Mucosa of rectum (tissue), 2 donors: Measurements from ENCODE around the gene PHLPP1.

Experiments used
- H3K27ac ChIP-seq, 2 donors: one replicate each; pipeline ENCODE4 v1.7.0; 2013; ENCODE audit warnings: inconsistent platforms in 2 of 2, low read depth in 2 of 2, low read length in 2 of 2
- H3K27me3 ChIP-seq, 2 donors: one replicate each; pipeline ENCODE4 v1.7.0; 2013; ENCODE audit warnings: low read length in 2 of 2; ENCODE audit not compliant: control insufficient read depth in 2 of 2, insufficient read depth in 2 of 2
- H3K36me3 ChIP-seq, 2 donors: one replicate each; pipeline ENCODE4 v1.7.0; 2013; ENCODE audit warnings: low read length in 2 of 2; ENCODE audit not compliant: control insufficient read depth in 2 of 2, insufficient read depth in 2 of 2
- H3K4me1 ChIP-seq, 2 donors: one replicate each; pipeline ENCODE4 v1.7.0; 2013; ENCODE audit warnings: low read length in 2 of 2, mild to moderate bottlenecking in 1 of 2; ENCODE audit not compliant: control insufficient read depth in 2 of 2, insufficient read depth in 2 of 2
- H3K4me3 ChIP-seq, 2 donors: one replicate each; pipeline ENCODE4 v1.7.0; 2013; ENCODE audit warnings: low read length in 2 of 2
- H3K9ac ChIP-seq, 2 donors: one replicate each; pipeline ENCODE4 v1.7.0; 2013; ENCODE audit warnings: low read length in 2 of 2, low read depth in 1 of 2, mild to moderate bottlenecking in 1 of 2
- H3K9me3 ChIP-seq, 2 donors: one replicate each; pipeline ENCODE4 v1.7.0; 2013; ENCODE audit warnings: low read length in 2 of 2; ENCODE audit not compliant: control insufficient read depth in 2 of 2
- donor health status: healthy.
- donor health status: Normal muscosa, but diverticular disease.

Gene PHLPP1

DNA sequence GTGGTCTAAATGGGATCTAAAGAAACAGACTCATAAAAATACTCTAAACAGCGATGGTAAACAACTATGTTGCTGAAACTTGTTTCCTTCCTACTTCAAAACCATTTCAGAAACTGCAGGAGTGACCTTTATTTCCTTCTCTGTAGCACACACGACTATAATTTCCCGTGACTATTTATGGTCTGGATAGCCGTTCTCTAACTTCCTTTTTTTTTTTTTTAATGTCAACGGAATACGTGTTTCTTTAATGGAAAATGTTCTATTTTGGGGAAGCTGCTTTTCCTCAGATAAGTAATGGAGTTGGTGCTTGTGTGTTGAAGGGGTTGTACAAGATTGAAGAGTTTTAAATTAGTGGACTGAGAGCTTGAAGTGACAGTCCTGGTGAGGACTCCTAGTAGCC is 224.1 kb downstream of the PHLPP1 start:
- no peak overlapping the region for H3K27ac ChIP-seq
- H3K27me3 ChIP-seq, result no peaks in the 10 kb centered on the region
- no peak overlapping the region for H3K9ac ChIP-seq
- H3K4me3 ChIP-seq, result no peak overlapping the region
- H3K4me1 ChIP-seq, result no peaks in the 10 kb centered on the region
- H3K9me3 ChIP-seq, result no peaks in the 10 kb centered on the region
- H3K36me3 ChIP-seq, result peaks cover 0 to 10% of the 10 kb centered on the region in 2 donors

- no peak overlapping the region for H3K9ac ChIP-seq
Observed at GRCh38 chr18:62939926-62940325, 224.6 kb downstream of the PHLPP1 start.

GRCh38 chr18:62942578-62942977 is 227.2 kb downstream of the PHLPP1 start:
- H3K9me3 ChIP-seq, result no peaks in the 10 kb centered on the region
- H3K4me1 ChIP-seq, result no peaks in the 10 kb centered on the region
- H3K36me3 ChIP-seq, result peaks cover 11 to 20% of the 10 kb centered on the region in 2 donors
- H3K27me3 ChIP-seq, result no peaks in the 10 kb centered on the region
- H3K27ac ChIP-seq, result no peak overlapping the region
- no peak overlapping the region for H3K9ac ChIP-seq
- no peak overlapping the region for H3K4me3 ChIP-seq

More at GRCh38 chr18:62939926-62940325, 224.6 kb downstream of the PHLPP1 start:
- no peaks in the 10 kb centered on the region for H3K9me3 ChIP-seq
- H3K36me3 ChIP-seq, result peaks cover 0 to 10% of the 10 kb centered on the region in 2 donors
- H3K27ac ChIP-seq, result no peak overlapping the region
- no peak overlapping the region for H3K4me3 ChIP-seq
- H3K4me1 ChIP-seq, result no peaks in the 10 kb centered on the region
- H3K27me3 ChIP-seq, result no peaks in the 10 kb centered on the region

- Histone ChIP-seq H3K9me3 (no peaks in the 10 kb centered on the region), H3K27me3 (no peaks in the 10 kb centered on the region), H3K9ac (no peak overlapping the region), H3K36me3 (peaks cover 11 to 20% of the 10 kb centered on the region in 2 donors), H3K4me3 (no peak overlapping the region), H3K4me1 (no peaks in the 10 kb centered on the region), H3K27ac (no peak overlapping the region)
Observed at GRCh38 chr18:62944454-62944853, 229.1 kb downstream of the PHLPP1 start.

DNA sequence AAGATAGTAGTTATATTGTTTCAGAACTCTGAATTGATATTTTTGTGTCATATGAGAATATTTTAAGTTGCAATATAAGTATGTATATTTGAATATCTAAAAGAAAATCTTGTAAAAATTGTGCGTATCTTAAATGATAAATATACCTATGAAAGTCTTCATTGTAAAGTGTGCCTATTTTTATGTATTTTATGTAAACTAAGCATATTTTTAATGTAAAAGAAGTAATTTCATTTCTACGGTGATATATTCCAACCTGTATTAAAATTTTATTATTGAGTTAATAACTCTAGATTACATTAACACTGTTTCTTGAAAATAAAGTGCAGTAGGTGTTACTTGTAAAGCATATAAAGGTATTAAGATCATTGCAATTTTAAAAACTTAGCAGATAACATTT is 233.4 kb downstream of the PHLPP1 start:
- no peaks in the 10 kb centered on the region for H3K4me1 ChIP-seq
- H3K27ac ChIP-seq, result no peak overlapping the region
- H3K27me3 ChIP-seq, result no peaks in the 10 kb centered on the region
- peaks cover 10 to 11% of the 10 kb centered on the region in 2 donors for H3K36me3 ChIP-seq
- no peaks in the 10 kb centered on the region for H3K9me3 ChIP-seq
- no peak overlapping the region for H3K9ac ChIP-seq
- H3K4me3 ChIP-seq, result no peak overlapping the region

GRCh38 chr18:62950246-62950645 is 234.9 kb downstream of the PHLPP1 start:
- Histone ChIP-seq H3K9me3 (no peaks in the 10 kb centered on the region), H3K4me3 (no peak overlapping the region), H3K9ac (no peak overlapping the region), H3K36me3 (peaks cover 7 to 14% of the 10 kb centered on the region in 2 donors), H3K27ac (no peak overlapping the region), H3K4me1 (no peaks in the 10 kb centered on the region), H3K27me3 (no peaks in the 10 kb centered on the region)

- no peak overlapping the region for H3K27ac ChIP-seq
- no peaks in the 10 kb centered on the region for H3K4me1 ChIP-seq
- peaks cover 0 to 6% of the 10 kb centered on the region in 2 donors for H3K36me3 ChIP-seq
- H3K27me3 ChIP-seq, result no peaks in the 10 kb centered on the region
- no peaks in the 10 kb centered on the region for H3K9me3 ChIP-seq
- H3K4me3 ChIP-seq, result no peak overlapping the region
- no peak overlapping the region for H3K9ac ChIP-seq
Observed at GRCh38 chr18:62952807-62953206, 237.5 kb downstream of the PHLPP1 start.

DNA sequence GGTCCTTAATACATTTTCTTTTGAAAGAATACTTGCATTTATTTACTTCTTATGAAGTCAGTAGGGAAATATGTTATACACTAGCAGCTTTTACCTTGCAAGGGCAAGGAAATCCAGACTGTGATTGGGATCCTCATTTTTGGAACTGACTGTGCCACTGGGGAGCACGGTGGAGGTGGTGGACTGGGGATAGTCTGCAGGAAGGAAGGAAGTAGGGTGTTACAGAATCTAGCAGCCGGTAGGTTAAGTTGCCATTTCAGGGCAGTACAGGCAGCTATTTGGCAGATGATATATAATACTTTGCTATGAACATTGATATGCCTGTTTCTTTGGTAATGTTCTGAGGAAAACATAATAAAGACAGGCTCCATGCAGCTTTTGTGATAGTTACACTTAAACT is 238.3 kb downstream of the PHLPP1 start:
- Histone ChIP-seq H3K4me1 (no peaks in the 10 kb centered on the region), H3K9ac (no peak overlapping the region), H3K36me3 (peaks cover 0 to 10% of the 10 kb centered on the region in 2 donors), H3K27me3 (no peaks in the 10 kb centered on the region), H3K4me3 (no peak overlapping the region), H3K9me3 (no peaks in the 10 kb centered on the region), H3K27ac (no peak overlapping the region)

DNA sequence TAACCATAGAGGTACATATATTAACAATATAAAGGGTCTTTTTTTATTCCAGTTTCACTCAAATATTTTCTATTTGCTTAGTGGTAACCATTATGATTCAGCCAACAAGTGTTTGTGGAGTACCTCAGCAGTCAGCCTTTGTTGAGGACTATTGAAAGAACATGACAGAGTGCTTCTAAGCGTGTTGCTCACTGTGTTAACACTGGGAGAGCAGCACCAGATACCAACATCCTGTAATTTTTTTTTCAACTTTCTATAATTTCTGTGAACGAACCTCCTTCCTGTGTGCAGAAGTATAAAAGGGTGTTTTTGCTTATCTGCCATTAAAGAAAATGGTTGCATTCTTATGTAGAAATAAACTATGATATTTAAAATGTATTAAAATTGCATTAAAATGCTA is 239.0 kb downstream of the PHLPP1 start:
- Histone ChIP-seq H3K36me3 (peaks cover 0 to 13% of the 10 kb centered on the region in 2 donors), H3K27me3 (no peaks in the 10 kb centered on the region), H3K4me3 (no peak overlapping the region), H3K27ac (no peak overlapping the region), H3K9ac (no peak overlapping the region), H3K4me1 (no peaks in the 10 kb centered on the region), H3K9me3 (no peaks in the 10 kb centered on the region)

- Histone ChIP-seq H3K27me3 (no peaks in the 10 kb centered on the region), H3K4me1 (no peaks in the 10 kb centered on the region), H3K36me3 (peaks cover 1 to 15% of the 10 kb centered on the region in 2 donors), H3K9me3 (no peaks in the 10 kb centered on the region), H3K27ac (no peak overlapping the region), H3K4me3 (no peak overlapping the region), H3K9ac (no peak overlapping the region)
Observed at GRCh38 chr18:62957885-62958472, 242.6 kb downstream of the PHLPP1 start.
